Measurements from ENCODE around the gene ZBTB24. TPM values are rescaled to one million over a fixed set of nuclear protein-coding genes. Genes with fewer than 3 reads are reported as not detected.

Gene ZBTB24
- total RNA-seq, 2 experiments from 2014 or later = 15.3 to 17.0 TPM

GRCh38 chr6:109436041-109436440 is 47.0 kb downstream of the ZBTB24 start:
- H3K9me3 ChIP-seq (ENCODE audit: low read length) = no peaks in the 10 kb centered on the region
- no peak overlapping the region for H2AFZ ChIP-seq (ENCODE audit: low read length)
- H3K27ac ChIP-seq (ENCODE audit: low read depth, low read length, poor library complexity, severe bottlenecking) = no peak overlapping the region
- H3K9me2 ChIP-seq (ENCODE audit: insufficient read depth, low read length) = no peaks in the 10 kb centered on the region
- BruUV-seq (replicated peaks) = no TSS peak
- intact Hi-C loops (cut with micrococcal nuclease; ENCODE audit: unreplicated experiment) = no loop called here
- no peaks in the 10 kb centered on the region for H3K79me2 ChIP-seq (ENCODE audit: insufficient read depth, low read depth, low read length)
- no peaks in the 10 kb centered on the region for H4K20me1 ChIP-seq (ENCODE audit: insufficient read depth, low read length)
- CTCF ChIA-PET (ENCODE audit: unreplicated experiment) = no interaction called here
- POLR2A ChIA-PET = interaction anchor here (0.6 to 1.5 kb wide), 3 partner anchors 27 to 52 kb away, joined by 3 to 5 read pairs (median 3); no protein-coding TSS in a partner anchor
- H3K4me1 ChIP-seq (ENCODE audit: insufficient read depth, low read length, poor library complexity, severe bottlenecking) = peaks cover 6% of the 10 kb centered on the region
- no peak overlapping the region for H3K4me3 ChIP-seq (ENCODE audit: low read depth, low read length, poor library complexity, severe bottlenecking)
- TF ChIP-seq CTCF (conservative IDR thresholded peaks at IDR 0.05; ENCODE audit: low read length) (no peak), EZH2phosphoT487 (IDR thresholded peaks at IDR 0.05; ENCODE audit: borderline replicate concordance, low read depth, low read length) (no peak)
- no peaks in the 10 kb centered on the region for H3K36me3 ChIP-seq (ENCODE audit: insufficient read depth, low read length)
- no peak overlapping the region for H3K4me2 ChIP-seq (ENCODE audit: low read length)
- no peak for DNase-seq (ENCODE audit: low spot score)

DNA sequence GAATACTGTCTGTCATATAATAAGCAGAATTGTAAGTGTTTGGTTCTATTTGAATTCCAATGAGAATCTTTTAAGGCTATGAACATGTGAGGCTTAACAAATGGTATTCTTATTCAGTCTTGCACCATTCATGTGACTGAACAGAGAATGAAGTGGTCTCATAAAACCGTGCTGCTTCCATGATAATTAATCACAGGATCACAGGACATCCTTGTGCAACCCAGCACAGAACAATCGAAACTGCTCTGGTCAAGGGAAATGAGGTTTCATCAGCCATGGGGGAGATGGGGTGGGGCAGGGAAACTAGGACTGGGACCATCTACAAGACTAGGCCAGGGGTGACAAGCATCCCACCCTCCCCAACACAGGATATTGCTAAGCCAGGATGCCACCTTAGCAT is 48.6 kb downstream of the ZBTB24 start:
- no peak overlapping the region for H3K27ac ChIP-seq (ENCODE audit: low read depth, low read length, poor library complexity, severe bottlenecking)
- H3K9me3 ChIP-seq (ENCODE audit: low read length) = no peaks in the 10 kb centered on the region
- CTCF ChIA-PET (ENCODE audit: unreplicated experiment) = interaction anchor here (0.5 kb wide), 1 partner anchor 238 kb away, joined by 3 read pairs; no protein-coding TSS in a partner anchor
- no peak overlapping the region for H3K4me2 ChIP-seq (ENCODE audit: low read length)
- peaks cover 2% of the 10 kb centered on the region for H3K4me1 ChIP-seq (ENCODE audit: insufficient read depth, low read length, poor library complexity, severe bottlenecking)
- TF ChIP-seq CTCF (conservative IDR thresholded peaks at IDR 0.05; ENCODE audit: low read length) = no peak
- TF ChIP-seq EZH2phosphoT487 (IDR thresholded peaks at IDR 0.05; ENCODE audit: borderline replicate concordance, low read depth, low read length) = no peak
- intact Hi-C loops (cut with micrococcal nuclease; ENCODE audit: unreplicated experiment) = no loop called here
- no peak overlapping the region for H3K4me3 ChIP-seq (ENCODE audit: low read depth, low read length, poor library complexity, severe bottlenecking)
- no peaks in the 10 kb centered on the region for H3K9me2 ChIP-seq (ENCODE audit: insufficient read depth, low read length)
- H3K79me2 ChIP-seq (ENCODE audit: insufficient read depth, low read depth, low read length) = no peaks in the 10 kb centered on the region
- H4K20me1 ChIP-seq (ENCODE audit: insufficient read depth, low read length) = no peaks in the 10 kb centered on the region
- H3K36me3 ChIP-seq (ENCODE audit: insufficient read depth, low read length) = no peaks in the 10 kb centered on the region
- POLR2A ChIA-PET = interaction anchor here (1.6 kb wide), 1 partner anchor 48 kb away, joined by 3 read pairs; no protein-coding TSS in a partner anchor
- H2AFZ ChIP-seq (ENCODE audit: low read length) = no peak overlapping the region
- DNase-seq (ENCODE audit: low spot score) = no peak
- no TSS peak for BruUV-seq (replicated peaks)

DNA sequence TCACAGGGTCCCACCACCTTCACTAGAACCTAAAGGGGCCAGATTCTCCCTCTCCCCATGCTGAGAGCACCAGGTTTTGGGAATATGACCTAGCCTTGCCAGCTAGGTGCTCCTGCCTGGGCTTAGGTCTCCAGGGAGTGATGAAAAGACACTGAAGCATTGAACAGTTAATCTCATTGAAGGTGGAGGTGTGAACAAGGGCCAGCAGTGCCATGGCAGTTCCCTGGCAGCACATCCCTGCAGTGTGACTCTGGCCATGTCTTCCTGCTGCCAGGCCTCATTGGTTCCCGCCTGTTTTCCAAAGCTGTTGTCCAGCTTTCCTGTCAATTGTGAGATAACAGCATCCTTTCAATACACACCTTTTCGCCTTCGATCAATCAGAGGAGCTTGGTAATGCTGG is 53.5 kb downstream of the ZBTB24 start:
- H2AFZ ChIP-seq (ENCODE audit: low read length) = no peak overlapping the region
- intact Hi-C loops (cut with micrococcal nuclease; ENCODE audit: unreplicated experiment) = no loop called here
- H3K79me2 ChIP-seq (ENCODE audit: insufficient read depth, low read depth, low read length) = no peaks in the 10 kb centered on the region
- ChIA-PET CTCF (ENCODE audit: unreplicated experiment) (no interaction called here), POLR2A (no interaction called here)
- BruUV-seq (replicated peaks) = no TSS peak
- H3K9me3 ChIP-seq (ENCODE audit: low read length) = no peaks in the 10 kb centered on the region
- H3K4me1 ChIP-seq (ENCODE audit: insufficient read depth, low read length, poor library complexity, severe bottlenecking) = peaks cover 8% of the 10 kb centered on the region
- H3K4me3 ChIP-seq (ENCODE audit: low read depth, low read length, poor library complexity, severe bottlenecking) = no peak overlapping the region
- H3K36me3 ChIP-seq (ENCODE audit: insufficient read depth, low read length) = no peaks in the 10 kb centered on the region
- H3K27ac ChIP-seq (ENCODE audit: low read depth, low read length, poor library complexity, severe bottlenecking) = no peak overlapping the region
- H3K9me2 ChIP-seq (ENCODE audit: insufficient read depth, low read length) = no peaks in the 10 kb centered on the region
- TF ChIP-seq CTCF (conservative IDR thresholded peaks at IDR 0.05; ENCODE audit: low read length) = no peak
- H4K20me1 ChIP-seq (ENCODE audit: insufficient read depth, low read length) = no peaks in the 10 kb centered on the region
- no peak for DNase-seq (ENCODE audit: low spot score)
- H3K4me2 ChIP-seq (ENCODE audit: low read length) = no peak overlapping the region
